ENCODE results near the gene KIF5C.

Gene KIF5C

DNA sequence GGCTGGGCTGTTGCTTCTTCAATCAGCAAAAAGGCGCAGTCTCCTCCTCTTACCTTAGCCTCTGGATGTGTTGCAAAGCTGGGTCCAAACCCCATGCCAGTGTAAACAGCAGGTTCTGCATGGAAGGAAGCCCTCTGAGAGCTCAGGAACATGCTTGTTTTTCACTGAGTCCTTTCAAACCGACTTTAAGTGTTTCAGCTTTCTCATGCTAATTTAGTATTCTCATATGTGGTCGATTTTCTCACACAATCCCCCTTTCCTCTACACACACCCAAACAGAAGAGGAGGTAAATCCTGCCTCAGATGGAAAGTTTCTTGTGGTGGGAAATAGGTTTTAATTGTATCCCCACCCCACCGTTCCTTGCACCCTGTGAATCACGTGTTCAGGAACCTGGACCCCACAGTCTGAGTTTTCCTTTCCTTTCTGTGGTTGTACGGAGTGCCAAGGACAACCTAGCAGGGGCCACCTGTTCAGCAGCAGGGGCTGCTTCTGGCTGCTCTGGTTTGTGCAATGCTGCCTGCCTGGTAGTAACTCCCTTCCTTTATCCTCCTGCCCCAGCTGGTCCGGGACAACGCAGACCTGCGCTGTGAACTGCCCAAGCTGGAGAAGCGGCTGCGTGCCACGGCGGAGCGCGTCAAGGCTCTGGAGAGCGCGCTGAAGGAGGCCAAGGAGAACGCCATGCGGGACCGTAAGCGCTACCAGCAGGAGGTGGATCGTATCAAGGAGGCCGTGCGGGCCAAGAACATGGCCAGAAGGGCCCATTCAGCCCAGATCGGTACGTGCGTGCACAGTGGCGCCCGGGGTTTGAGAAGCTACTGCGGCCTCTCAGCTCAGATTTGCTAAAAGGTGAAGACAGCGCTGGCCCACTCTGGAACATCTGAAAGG lies 134.8 kb downstream of the KIF5C start:
- DNase-seq (ENCODE audit: low read depth in 4 of 4, low spot score in 1 of 4): no peak

DNA sequence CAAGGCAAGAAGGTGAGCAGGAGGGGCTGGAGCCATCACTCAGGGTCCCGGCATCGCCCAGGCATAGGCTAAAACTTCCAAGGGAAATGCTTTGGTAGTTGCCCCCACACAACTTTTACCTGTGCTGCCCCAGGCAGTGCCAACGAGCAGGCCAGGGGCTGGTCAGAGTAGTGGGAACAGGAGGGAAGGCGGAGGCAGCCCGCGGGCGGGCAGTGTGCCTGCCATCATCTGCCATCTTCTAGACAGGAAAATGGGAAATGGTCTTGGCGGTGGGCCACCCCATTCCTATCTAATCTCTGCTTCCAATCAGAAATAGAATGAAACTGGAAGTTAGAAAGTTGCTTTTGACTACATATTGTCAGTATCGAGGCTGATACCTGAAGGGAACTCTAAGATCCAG lies 137.5 kb downstream of the KIF5C start:
- DNase-seq (ENCODE audit: low read depth in 4 of 4, low spot score in 1 of 4): no peak

DNA sequence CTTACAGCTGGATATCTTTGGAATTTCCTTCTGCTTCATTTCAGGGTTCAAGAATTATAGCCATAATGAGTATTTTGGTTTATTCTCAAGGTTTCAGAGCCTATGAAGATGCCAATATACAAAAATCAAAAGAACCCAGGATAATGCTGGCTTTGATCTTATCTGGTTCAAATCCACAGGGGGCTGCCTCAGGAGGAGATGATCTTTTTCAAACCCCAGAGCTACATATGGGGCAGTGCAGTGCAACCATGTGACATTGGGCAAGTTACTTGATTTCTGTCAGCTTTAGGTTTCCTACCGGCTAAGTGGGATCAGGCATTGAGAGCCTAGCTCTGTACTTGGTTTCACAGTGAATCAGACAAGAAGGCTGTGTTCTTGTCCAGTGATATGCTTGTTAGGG lies 140.5 kb downstream of the KIF5C start:
- no peak for DNase-seq (ENCODE audit: low read depth in 4 of 4, low spot score in 1 of 4)

DNA sequence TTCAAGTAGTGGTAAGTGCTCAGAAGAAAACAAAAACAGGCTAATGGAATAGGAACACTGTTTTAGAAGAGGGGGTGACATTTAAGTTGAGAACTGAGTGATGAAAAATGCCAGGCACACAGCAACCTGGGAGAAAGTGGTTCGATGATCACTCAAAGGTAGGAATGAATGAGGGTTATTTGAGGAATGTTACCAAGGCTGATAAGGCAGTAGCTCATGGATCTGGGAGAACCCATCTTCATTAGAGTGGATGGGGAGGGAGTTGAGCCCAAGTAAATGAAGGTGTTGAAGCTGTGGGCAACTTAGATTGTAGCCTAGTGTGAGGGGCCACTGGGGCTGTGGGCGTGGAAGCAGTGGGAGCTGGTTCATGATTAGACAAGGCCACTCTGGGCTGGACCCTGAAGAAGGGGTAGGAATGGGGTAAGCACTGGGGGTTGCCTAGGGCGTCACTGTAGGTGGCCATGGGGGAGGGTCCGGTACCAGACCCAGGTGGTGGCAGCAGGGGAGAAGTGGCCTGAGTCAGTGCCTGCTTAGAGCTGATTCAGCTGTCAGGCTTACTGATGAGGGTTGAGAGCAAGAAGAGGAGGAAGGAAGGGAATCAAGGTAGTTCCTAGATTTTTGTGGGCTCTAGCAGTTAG lies 141.0 kb downstream of the KIF5C start:
- DNase-seq (ENCODE audit: low read depth in 4 of 4, low spot score in 1 of 4): no peak

DNA sequence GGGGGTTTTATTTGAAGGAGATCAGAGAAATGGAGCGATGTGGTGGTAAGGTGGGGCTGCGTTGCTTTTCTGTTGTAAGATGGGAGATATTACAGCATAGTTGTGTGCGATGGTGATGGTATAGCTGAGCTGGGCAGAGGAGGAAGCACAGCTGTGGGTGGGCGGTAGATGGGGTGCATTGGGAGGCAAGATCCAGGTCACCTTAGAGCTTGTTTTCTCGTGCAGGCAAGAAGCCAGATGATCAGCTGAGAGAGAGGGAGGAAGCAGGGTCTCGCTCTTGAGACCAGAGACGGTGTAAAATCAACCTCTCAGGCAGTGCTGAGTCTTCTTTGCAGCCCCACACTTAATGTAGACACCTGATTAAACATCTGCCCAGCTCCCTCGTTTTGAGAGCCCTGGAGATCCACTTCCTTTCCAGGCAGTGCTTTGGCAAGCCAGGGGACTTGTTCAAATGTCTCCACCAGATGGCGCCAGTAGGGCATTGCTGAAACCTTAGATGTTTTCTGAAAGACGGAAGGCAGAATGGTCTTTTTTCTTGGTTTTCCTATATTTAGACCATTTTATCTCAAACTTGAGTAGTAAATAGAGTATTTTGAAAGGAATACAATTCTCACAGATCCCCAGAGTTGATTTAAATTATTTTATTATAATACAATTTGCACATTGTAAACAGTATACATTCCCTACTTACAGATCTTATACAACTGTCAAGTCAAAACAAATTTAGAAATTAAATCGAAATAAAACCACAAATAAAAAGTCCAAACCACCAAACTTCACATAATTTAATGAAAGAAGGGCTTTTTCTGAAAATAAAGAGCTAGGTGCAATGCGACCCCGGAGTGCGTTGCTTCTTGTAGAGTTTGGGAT lies 142.3 kb downstream of the KIF5C start:
- DNase-seq (ENCODE audit: low read depth in 4 of 4, low spot score in 1 of 4): peak; percentile 54 to 61 (median 57)

DNA sequence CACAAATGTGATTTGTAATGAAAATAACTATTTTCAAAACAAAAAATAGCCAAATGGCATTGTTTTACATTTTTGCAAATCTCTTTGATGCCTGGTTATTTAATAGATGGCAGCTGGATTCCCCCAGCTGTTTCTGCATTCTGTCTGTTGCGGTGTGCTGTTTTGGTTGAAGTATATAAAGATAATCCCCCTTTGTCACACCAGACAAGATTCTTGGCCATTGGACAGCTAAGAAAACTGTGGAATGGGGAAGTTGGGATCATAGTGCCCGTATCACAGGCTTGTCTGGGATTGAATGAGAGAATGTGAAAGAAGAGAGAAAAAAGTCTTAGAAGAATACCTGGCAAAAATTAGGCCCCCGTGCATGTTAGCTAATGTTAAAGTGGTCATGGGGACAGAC lies 144.0 kb downstream of the KIF5C start:
- DNase-seq (ENCODE audit: low read depth in 4 of 4, low spot score in 1 of 4): no peak

DNA sequence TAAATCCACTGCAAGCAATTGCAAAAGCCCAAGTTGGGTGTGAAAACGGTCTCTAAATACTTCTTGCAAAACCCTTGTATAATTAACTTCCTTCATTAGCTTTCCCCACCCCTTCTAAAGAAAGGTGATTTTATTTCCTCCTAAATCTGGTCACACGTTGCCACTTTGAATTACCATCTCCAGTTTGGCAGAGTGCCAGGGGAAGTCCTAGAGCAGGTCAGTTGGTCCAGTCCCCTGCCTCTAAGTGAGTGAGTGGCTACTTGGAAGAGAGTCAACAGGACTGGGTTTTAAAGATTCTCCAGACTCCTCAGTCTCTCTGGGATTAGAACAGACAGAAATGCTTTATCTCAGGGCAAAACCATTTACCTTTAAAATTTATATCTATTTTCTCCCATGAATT lies 144.7 kb downstream of the KIF5C start:
- DNase-seq (ENCODE audit: low read depth in 4 of 4, low spot score in 1 of 4): no peak

DNA sequence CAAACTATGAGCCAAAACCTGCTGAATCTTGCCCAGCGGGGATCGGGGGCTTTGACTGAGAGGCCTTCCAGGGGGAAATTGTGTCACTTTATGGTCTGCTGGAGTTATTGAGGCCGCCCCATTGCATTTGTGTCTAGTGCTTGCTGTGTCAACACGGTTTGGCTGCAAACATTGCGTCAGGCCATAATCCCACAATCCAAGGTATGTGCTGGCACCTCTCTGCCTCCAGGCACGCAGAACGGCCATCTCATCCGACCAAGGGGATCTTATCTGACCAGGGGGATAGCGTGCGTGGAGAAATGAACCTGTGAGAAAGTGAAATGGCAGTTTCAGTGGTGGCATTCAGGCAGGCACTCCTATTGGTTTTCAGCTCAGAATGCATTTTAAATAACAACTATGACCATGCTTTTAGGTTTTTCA lies 145.4 kb downstream of the KIF5C start:
- no peak for DNase-seq (ENCODE audit: low read depth in 4 of 4, low spot score in 1 of 4)

DNA sequence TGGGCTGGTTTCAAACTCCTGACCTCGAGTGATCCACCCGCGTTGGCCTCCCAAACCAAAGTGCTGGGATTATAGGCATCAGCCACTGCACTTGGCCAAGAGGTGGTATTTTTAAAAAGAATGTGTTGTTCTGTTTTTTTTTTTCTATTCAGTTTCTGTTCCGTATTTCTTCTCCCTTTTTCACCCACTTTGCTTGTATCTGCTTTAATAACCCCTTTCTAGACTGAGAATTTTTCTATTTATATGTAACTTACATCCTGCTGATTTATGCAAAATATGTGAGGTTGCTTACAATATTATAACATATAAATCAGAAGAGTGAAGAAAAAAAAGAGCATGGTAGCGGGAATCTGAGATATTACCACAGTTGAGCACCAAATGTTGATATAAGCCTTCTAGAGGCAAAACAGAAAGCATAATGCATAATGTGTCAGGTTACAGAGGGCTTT lies 146.3 kb downstream of the KIF5C start:
- DNase-seq (ENCODE audit: low read depth in 4 of 4, low spot score in 1 of 4): no peak

DNA sequence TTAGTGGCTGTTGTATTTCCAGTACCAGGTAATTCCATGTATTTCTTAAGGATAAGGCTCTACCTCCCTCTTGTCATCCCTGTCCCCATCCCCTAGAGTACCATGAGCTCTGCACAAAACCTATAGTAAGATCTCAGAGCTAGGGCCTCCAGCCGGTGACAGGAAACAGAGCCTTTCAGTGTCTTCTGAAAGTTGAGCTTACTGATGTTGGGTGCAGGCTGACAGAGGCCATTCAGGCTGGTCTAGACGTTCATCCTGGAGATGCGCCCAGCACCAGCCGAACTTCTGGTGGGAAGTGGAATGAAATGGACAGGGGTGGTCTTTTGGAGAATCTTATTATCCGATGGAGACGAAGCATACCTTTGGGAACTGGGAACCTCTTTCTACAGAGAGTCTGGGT lies 146.7 kb downstream of the KIF5C start:
- DNase-seq (ENCODE audit: low read depth in 4 of 4, low spot score in 1 of 4): no peak

DNA sequence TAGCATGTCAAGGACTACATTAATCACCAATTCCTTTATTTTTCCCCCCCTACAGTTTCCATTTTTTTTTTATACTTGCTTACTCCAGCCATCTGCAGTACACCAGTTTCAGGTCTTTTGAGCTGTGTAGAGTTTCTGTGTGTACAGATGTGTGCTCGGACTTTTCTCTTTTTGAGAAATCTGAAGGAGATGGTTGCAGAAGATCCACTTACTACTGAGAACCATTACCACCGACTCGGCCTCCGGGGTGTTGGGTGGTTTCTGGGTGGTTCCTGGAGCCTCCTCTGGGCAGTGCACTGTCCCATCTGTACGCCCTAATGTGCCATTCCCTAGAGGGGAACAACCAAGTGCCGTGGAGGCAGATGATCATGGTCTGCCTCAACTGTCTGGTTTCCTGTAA lies 148.1 kb downstream of the KIF5C start:
- DNase-seq (ENCODE audit: low read depth in 4 of 4, low spot score in 1 of 4): no peak

DNA sequence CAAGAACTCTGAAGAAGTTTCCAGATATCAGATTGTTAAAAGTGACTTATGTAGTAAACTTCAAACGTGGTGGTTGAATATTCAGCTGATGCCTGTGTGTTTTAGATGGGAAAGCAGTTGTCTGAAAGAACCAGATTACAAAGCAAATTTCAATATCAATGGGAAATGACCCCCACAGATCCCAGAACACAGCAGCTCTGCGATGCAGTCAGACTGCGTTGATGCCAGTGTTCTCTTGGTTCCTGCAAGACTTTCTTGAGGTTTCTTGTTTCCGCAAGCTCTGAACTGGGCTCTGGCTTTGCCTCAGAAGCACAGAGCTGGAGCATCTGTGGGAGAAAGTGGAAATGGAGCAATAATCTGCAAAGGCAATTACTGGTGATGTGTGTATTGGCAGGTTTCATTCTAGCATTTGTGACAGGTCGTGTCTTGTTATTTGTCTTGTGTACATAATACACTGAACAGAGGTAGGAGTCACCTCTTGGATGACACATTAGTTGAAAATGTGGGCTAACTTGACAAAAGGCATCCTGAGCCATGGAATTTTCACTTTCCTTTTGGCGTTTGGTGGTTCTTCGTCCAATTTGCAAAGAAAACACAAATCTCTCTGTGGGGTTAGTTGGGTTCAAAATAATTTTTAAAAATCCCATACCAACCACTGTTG lies 152.7 kb downstream of the KIF5C start:
- DNase-seq (ENCODE audit: low read depth in 4 of 4, low spot score in 1 of 4): no peak

DNA sequence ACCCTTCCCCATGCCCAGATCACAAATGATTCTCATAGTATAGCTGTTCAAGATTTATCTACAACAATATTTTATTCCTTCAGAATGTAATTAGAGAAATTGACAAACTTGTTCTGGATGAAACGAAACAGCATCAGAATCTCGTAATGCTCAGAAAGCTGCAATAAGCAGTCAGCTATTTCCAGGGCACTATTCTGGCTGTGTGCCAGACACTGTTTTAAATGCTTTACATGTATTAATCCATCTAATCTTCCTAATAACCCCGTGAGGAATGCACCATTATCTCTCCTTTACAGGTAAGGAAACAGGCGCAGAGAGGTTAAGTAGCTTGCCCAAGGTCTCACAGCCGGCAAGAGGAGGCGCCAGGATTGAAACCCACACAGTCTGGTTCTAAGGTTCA lies 153.3 kb downstream of the KIF5C start:
- DNase-seq (ENCODE audit: low read depth in 4 of 4, low spot score in 1 of 4): no peak

DNA sequence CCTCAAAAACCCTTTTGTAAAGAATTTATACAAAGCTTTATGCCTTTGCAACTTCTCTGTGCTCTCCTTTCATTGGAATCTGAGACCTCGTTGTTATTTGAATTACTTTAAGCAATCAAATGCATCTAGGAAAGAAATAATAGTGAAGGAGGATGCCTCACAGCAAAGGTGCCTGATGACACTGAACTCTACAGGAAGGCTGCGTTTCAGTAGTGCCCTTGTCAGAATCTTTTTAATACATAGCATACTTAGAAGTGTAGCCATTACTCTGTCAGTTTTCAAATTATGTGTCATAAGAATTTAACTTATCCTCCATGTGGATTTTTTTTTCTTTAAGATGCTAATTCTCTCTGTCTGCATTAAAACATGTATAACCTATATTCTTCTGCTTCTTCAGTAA lies 153.9 kb downstream of the KIF5C start:
- no peak for DNase-seq (ENCODE audit: low read depth in 4 of 4, low spot score in 1 of 4)

DNA sequence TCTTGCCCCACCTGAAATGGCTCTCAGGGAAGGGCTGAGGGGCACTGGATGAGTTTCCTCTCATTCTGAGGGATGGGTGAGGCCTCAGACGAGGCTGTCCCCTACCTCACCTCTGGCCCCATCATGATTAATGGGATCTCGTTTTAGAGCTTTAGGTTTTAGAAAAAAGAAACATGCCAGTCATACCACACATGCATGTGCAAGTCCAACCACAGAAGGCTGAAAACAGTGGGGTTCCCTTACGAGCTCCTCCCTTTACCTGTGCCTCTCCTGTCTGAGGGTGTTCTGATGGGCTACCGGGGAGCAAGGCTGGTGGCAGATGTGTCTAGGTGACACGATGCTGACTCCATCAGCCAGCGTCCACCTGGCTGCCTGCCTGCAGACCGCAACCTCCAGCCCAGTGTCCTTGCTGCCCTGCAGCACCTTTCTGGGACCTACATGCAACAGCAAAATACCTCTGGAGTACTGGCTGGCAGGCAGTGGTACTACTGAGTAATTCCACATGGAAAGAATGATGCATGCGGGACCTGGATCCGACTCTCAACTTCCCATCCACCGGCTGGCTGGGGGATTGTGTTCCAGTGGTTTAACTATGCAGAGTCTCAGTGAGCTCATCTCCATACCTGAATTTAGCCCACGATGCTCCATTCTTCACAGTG lies 154.4 kb downstream of the KIF5C start:
- no peak for DNase-seq (ENCODE audit: low read depth in 4 of 4, low spot score in 1 of 4)

DNA sequence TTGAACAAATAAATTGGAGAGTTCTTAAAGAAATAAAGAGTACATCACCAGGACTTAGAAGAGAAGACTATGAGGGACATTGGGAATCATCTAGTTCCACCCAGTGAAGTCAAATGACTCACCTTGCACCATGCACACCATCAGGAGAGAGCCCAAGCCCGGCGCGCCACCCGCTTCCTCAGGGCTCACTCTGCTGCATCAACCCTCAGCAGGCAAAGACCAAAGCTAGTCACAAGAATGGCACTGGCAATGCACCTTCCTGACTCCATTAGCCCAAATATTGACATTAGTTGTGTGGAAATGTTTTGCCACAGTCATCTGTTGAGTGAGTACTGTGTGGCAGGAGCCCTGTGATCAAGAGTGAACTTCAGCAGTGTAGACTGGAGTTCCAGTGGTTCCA lies 156.4 kb downstream of the KIF5C start:
- DNase-seq (ENCODE audit: low read depth in 4 of 4, low spot score in 1 of 4): no peak

DNA sequence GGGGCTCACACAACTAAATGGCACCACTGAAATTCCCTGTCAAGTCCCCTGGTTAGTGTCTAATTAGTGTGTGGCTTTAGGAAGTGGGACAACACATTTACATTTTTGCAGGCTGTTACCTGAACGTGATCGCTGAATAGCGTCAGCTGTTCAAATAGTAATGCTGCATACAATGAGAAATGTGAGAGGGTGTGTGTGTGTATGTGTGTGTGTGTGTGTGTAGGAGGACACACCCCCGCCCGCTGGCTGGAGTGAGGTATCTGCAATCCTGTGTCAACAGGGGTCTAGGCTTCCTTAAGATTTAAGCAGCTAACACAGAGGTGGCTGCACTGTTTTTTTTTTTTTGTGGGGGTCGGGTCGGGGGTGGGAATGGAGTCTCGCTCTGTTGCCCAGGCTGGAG lies 158.7 kb downstream of the KIF5C start:
- no peak for DNase-seq (ENCODE audit: low read depth in 4 of 4, low spot score in 1 of 4)

DNA sequence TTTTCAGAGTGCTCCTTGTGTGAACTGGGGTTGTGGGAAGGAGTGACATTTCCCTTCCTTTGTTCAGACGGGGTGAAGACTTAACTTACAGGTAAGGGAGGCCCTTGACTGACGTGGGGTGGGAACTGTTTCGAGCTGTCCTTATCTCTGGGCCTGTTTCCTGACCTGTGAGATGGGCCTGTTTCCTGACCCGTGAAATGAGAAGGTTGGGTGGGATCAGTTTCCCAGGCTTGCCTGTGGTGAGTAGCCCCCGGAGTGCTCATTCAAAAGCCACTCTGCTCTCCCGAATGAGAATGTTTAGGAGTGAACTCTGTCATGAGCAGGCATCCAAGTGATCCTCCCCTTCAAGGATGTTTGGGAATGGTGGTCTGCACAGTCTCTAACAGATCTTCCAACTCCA lies 159.4 kb downstream of the KIF5C start:
- DNase-seq (ENCODE audit: low read depth in 4 of 4, low spot score in 1 of 4): no peak

DNA sequence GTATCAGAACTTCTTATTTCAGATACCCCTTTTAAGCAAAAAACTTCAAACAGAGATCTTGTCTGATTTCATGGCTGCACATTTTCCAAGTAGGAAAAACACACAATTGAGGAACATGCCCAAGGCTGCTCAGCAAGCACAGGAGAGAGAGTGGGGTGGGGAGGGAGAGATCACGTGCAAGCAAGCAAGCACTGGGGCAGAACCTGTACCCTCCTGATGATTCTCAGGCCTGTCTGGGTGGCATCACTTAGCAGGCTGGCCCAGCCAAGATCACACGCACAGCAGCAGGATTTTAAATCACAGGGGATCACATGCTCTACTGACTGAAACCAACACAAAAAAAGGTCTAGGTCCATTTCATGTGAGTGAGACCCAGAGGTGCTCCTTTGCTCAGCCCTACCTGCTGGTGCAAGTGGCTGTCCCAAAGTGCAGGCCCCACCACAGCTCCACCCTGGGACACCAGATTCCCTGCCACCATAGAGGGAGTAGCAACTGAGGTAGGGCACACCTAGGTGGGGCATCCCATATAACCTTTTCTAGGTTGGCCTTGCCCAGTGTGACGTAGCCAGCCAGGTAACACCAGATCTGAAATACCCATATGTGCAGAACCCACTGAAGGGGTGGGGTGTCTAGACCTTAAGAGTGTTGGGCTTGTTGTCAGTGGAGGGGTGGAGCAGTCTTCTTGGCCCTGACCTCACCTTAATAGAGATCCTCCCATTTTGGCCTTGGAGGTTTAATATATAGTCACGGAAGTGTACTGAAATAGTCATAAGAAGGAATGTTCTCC lies 161.7 kb downstream of the KIF5C start:
- no peak for DNase-seq (ENCODE audit: low read depth in 4 of 4, low spot score in 1 of 4)

DNA sequence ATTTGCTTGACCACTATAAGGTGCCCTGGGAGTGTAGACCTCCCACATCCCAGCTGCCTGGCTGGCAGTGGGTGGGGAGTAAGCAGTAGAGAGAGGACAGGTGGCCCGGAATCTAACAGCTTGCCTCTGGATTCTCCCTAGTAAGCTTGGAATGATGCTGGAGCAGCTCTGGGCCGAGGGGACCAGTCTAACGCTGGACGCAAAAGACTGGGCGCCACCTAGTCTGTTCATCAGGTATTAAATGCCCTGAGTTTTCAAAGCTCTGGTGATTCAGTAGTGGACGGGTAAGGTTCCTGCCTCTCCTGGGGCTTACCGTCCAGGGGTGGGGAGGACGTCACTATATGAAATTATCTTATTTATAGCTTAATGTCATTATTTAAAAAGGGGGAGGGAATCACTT lies 162.8 kb downstream of the KIF5C start:
- no peak for DNase-seq (ENCODE audit: low read depth in 4 of 4, low spot score in 1 of 4)

Data from stimulated activated CD4-positive, alpha-beta T cell treated with anti-CD3 and anti-CD28 coated beads, Interleukin-1b, Interleukin-23, amount 100 ng/mL, for 24 hours (primary cell).